Esophagus (tissue), 2 donors: ENCODE results near the gene KIZ. TPM values are rescaled to one million over a fixed set of nuclear protein-coding genes. Genes with fewer than 3 reads are reported as not detected.

Source experiments
- H3K27ac ChIP-seq, 2 donors: one replicate each; pipeline ENCODE4 v1.5.1; 2013; ENCODE audit warnings: low read depth in 2 of 2, mild to moderate bottlenecking in 2 of 2, inconsistent platforms in 1 of 2, low read length in 1 of 2, moderate library complexity in 1 of 2
- H3K27me3 ChIP-seq, 2 donors: one replicate each; pipeline ENCODE4 v1.6.1; 2013; ENCODE audit warnings: low read length in 2 of 2, control low read depth in 1 of 2, mild to moderate bottlenecking in 1 of 2; ENCODE audit not compliant: insufficient read depth in 2 of 2, control insufficient read depth in 1 of 2
- H3K36me3 ChIP-seq, 2 donors: one replicate each; pipeline ENCODE4 v1.6.1; 2013; ENCODE audit warnings: low read length in 1 of 2; ENCODE audit not compliant: control insufficient read depth in 2 of 2, insufficient read depth in 2 of 2
- H3K4me1 ChIP-seq, 2 donors: one replicate each; pipeline ENCODE4 v1.6.1; 2013; ENCODE audit warnings: low read length in 1 of 2; ENCODE audit not compliant: control insufficient read depth in 2 of 2, insufficient read depth in 2 of 2
- H3K4me3 ChIP-seq, 2 donors: one replicate each; pipeline ENCODE4 v1.5.1; 2013; ENCODE audit warnings: low read length in 2 of 2, mild to moderate bottlenecking in 2 of 2, low read depth in 1 of 2, moderate library complexity in 1 of 2
- H3K9me3 ChIP-seq, 2 donors: one replicate each; pipeline ENCODE4 v1.6.1; 2013; ENCODE audit warnings: mild to moderate bottlenecking in 2 of 2, low read depth in 1 of 2, low read length in 1 of 2, moderate library complexity in 1 of 2; ENCODE audit not compliant: control insufficient read depth in 2 of 2, insufficient read depth in 1 of 2
- WGBS, 2 donors: extraction: QIAGEN DNeasy Blood & Tissue Kit; methylation state at CpG; one replicate each; pipeline ENCODE4 v1.1.7; 2013; 5-methylcytosine and 5-hydroxymethylcytosine counted together
- polyA plus RNA-seq, 2 donors: library from polyadenylated mRNA; stranded (reverse); fragments of 200-250 nt; gene quantifications; one replicate each; pipeline ENCODE4 v1.2.3, GENCODE V29; 2013
- donor health status: healthy with polysubstance abuse.
- donor health status: Bipolar disorder and iron deficiency.

KIZ gene
- polyA plus RNA-seq, 2 donors: 4.0 to 5.7 TPM

GRCh38 chr20:21147593-21147992, 21.7 kb downstream of the KIZ start:
- no peaks in the 10 kb centered on the region for H3K27me3 ChIP-seq
- peaks cover 0 to 4% of the 10 kb centered on the region in 2 donors for H3K36me3 ChIP-seq
- no peak overlapping the region for H3K27ac ChIP-seq
- H3K4me3 ChIP-seq: no peak overlapping the region
- no peaks in the 10 kb centered on the region for H3K9me3 ChIP-seq
- WGBS, 2 donors: 70 to 83% methylated on average over 1 of the region's 1 CpG
- no peaks in the 10 kb centered on the region for H3K4me1 ChIP-seq

- 87 to 88% methylated on average over 9 of the region's 9 CpGs for WGBS, 2 donors
- Histone ChIP-seq H3K9me3 (no peaks in the 10 kb centered on the region), H3K36me3 (peaks cover 0 to 4% of the 10 kb centered on the region in 2 donors), H3K4me3 (no peak overlapping the region), H3K4me1 (no peaks in the 10 kb centered on the region), H3K27me3 (no peaks in the 10 kb centered on the region), H3K27ac (no peak overlapping the region)
Measured at GRCh38 chr20:21149344-21149743, 23.5 kb downstream of the KIZ start.

- H3K9me3 ChIP-seq: no peaks in the 10 kb centered on the region
- H3K4me1 ChIP-seq: no peaks in the 10 kb centered on the region
- no peak overlapping the region for H3K27ac ChIP-seq
- no peak overlapping the region for H3K4me3 ChIP-seq
- H3K36me3 ChIP-seq: peaks cover 0 to 4% of the 10 kb centered on the region in 2 donors
- H3K27me3 ChIP-seq: no peaks in the 10 kb centered on the region
- 93 to 95% methylated on average over 5 of the region's 5 CpGs for WGBS, 2 donors
Measured at GRCh38 chr20:21151791-21152190, 25.9 kb downstream of the KIZ start.

GRCh38 chr20:21154692-21155091, 28.8 kb downstream of the KIZ start:
- no peak overlapping the region for H3K4me3 ChIP-seq
- no peaks in the 10 kb centered on the region for H3K9me3 ChIP-seq
- no peak overlapping the region for H3K27ac ChIP-seq
- H3K36me3 ChIP-seq: no peaks in the 10 kb centered on the region
- no peaks in the 10 kb centered on the region for H3K27me3 ChIP-seq
- no peaks in the 10 kb centered on the region for H3K4me1 ChIP-seq
- 79 to 85% methylated on average over 2 of the region's 2 CpGs for WGBS, 2 donors

GRCh38 chr20:21155268-21155667, 29.4 kb downstream of the KIZ start:
- no peaks in the 10 kb centered on the region for H3K27me3 ChIP-seq
- H3K9me3 ChIP-seq: no peaks in the 10 kb centered on the region
- H3K4me3 ChIP-seq: no peak overlapping the region
- 96 to 97% methylated on average over 5 of the region's 5 CpGs for WGBS, 2 donors
- no peak overlapping the region for H3K27ac ChIP-seq
- no peaks in the 10 kb centered on the region for H3K36me3 ChIP-seq
- H3K4me1 ChIP-seq: no peaks in the 10 kb centered on the region

- no peaks in the 10 kb centered on the region for H3K9me3 ChIP-seq
- 68 to 78% methylated on average over 1 of the region's 1 CpG for WGBS, 2 donors
- no peak overlapping the region for H3K27ac ChIP-seq
- H3K27me3 ChIP-seq: no peaks in the 10 kb centered on the region
- no peak overlapping the region for H3K4me3 ChIP-seq
- no peaks in the 10 kb centered on the region for H3K4me1 ChIP-seq
- no peaks in the 10 kb centered on the region for H3K36me3 ChIP-seq
Measured at GRCh38 chr20:21156266-21156665, 30.4 kb downstream of the KIZ start.

- Histone ChIP-seq H3K4me1 (no peaks in the 10 kb centered on the region), H3K27ac (no peak overlapping the region), H3K27me3 (no peaks in the 10 kb centered on the region), H3K9me3 (no peaks in the 10 kb centered on the region), H3K36me3 (no peaks in the 10 kb centered on the region), H3K4me3 (no peak overlapping the region)
- WGBS, 2 donors: 91 to 92% methylated on average over 4 of the region's 4 CpGs
Measured at GRCh38 chr20:21157006-21157405, 31.1 kb downstream of the KIZ start.

GRCh38 chr20:21159658-21160380, 33.9 kb downstream of the KIZ start:
- no peak overlapping the region for H3K4me3 ChIP-seq
- WGBS, 2 donors: 90 to 92% methylated on average over 6 of the region's 6 CpGs
- H3K27ac ChIP-seq: no peak overlapping the region
- no peaks in the 10 kb centered on the region for H3K4me1 ChIP-seq
- H3K36me3 ChIP-seq: peaks cover 0 to 2% of the 10 kb centered on the region in 2 donors
- H3K9me3 ChIP-seq: no peaks in the 10 kb centered on the region
- no peaks in the 10 kb centered on the region for H3K27me3 ChIP-seq

- no peaks in the 10 kb centered on the region for H3K4me1 ChIP-seq
- no peaks in the 10 kb centered on the region for H3K27me3 ChIP-seq
- 85 to 87% methylated on average over 5 of the region's 5 CpGs for WGBS, 2 donors
- H3K4me3 ChIP-seq: no peak overlapping the region
- no peak overlapping the region for H3K27ac ChIP-seq
- peaks cover 0 to 2% of the 10 kb centered on the region in 2 donors for H3K36me3 ChIP-seq
- H3K9me3 ChIP-seq: no peaks in the 10 kb centered on the region
Measured at GRCh38 chr20:21161926-21162325, 36.0 kb downstream of the KIZ start.

GRCh38 chr20:21162631-21163030, 36.7 kb downstream of the KIZ start:
- WGBS, 2 donors: 53 to 67% methylated on average over 3 of the region's 3 CpGs
- no peaks in the 10 kb centered on the region for H3K4me1 ChIP-seq
- no peaks in the 10 kb centered on the region for H3K9me3 ChIP-seq
- H3K4me3 ChIP-seq: no peak overlapping the region
- peaks cover 0 to 2% of the 10 kb centered on the region in 2 donors for H3K36me3 ChIP-seq
- H3K27me3 ChIP-seq: no peaks in the 10 kb centered on the region
- H3K27ac ChIP-seq: no peak overlapping the region
